Endothelial cell of umbilical vein (primary cell): ENCODE results near the gene RSBN1.

ENCODE experiments used
- EZH2 ChIP-seq: IDR thresholded peaks from 2 replicates; pipeline ENCODE4 v1.6.1; 2012; ENCODE audit warnings: borderline replicate concordance, low read depth, mild to moderate bottlenecking, moderate library complexity, low read length, inconsistent platforms; ENCODE audit not compliant: severe bottlenecking
- FOS ChIP-seq: IDR thresholded peaks from 2 replicates; pipeline ENCODE4 v1.6.1; 2011; ENCODE audit warnings: mild to moderate bottlenecking, low read length, moderate library complexity, borderline replicate concordance; ENCODE audit not compliant: insufficient read depth
- GATA2 ChIP-seq: IDR thresholded peaks from 2 replicates; pipeline ENCODE4 v1.7.0; 2011; ENCODE audit warnings: low read depth, mild to moderate bottlenecking, moderate library complexity, mixed read lengths, low read length; ENCODE audit not compliant: insufficient read length, insufficient read depth
- JUN ChIP-seq: IDR thresholded peaks from 2 replicates; pipeline ENCODE4 v1.6.1; 2011; ENCODE audit warnings: borderline replicate concordance, low read depth; ENCODE audit not compliant: insufficient read length, insufficient read depth
- MYC ChIP-seq: IDR thresholded peaks from one replicate; pipeline ENCODE4 v1.6.1; 2011; ENCODE audit warnings: mild to moderate bottlenecking, low read depth, low read length
- POLR2A ChIP-seq: IDR thresholded peaks from 2 replicates; pipeline ENCODE4 v1.6.1; 2012; ENCODE audit warnings: low read depth, mild to moderate bottlenecking, control low read depth, low read length
- POLR2AphosphoS5 ChIP-seq: IDR thresholded peaks from 2 replicates; pipeline ENCODE4 v1.6.1; 2012; ENCODE audit warnings: low read depth, mild to moderate bottlenecking, control low read depth, low read length, moderate library complexity; ENCODE audit not compliant: insufficient read depth
- TF ChIP-seq, protein P1 (sequence below), 2 donors: IDR thresholded peaks; 1 replicate in 1 of 2; 2 replicates in 1 of 2; pipeline ENCODE4 v1.5.1; 2011; ENCODE audit warnings: low read length in 2 of 2, mild to moderate bottlenecking in 2 of 2, moderate library complexity in 2 of 2, control low read depth in 1 of 2, inconsistent platforms in 1 of 2, low read depth in 1 of 2; ENCODE audit not compliant: insufficient read depth in 1 of 2; ENCODE audit errors: extremely low read depth in 1 of 2
- TF ChIP-seq, protein P2 (sequence below): IDR thresholded peaks from 2 replicates; pipeline ENCODE4 v1.6.1; 2011; ENCODE audit not compliant: insufficient read depth, insufficient read length

DNA sequence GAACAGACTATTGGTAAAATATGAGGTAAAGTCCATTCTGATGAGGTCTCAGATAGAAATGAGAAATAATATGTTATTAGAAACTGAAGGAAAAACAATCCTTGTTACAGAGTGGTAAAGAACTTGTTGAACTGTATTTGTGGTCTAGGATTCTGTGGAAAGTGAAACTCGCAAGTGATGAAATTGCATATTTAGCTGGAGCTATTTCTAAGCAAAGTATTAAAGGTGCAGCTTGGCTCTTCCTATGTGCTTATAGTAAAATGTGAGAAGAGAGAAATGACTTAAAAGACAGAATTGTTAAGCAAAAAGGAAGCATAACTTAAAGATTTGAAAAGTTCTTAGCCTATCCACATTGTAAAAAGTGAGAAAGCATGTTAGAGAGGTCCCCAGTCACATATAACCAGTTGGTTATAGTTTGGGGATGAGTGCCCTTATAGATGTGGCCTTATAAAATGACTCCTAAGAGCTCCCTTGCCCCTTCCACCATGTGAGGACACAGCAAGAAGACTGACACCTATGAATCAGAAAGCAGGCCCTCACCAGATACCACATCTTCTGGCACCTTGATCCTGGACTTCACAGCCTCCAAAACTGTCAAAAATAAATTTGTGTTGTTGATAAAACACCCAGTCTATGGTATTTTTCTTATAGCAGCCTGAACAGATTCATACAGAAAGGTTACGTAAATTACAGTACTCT is 77.8 kb downstream of the RSBN1 start:
- TF ChIP-seq, protein P1, sequence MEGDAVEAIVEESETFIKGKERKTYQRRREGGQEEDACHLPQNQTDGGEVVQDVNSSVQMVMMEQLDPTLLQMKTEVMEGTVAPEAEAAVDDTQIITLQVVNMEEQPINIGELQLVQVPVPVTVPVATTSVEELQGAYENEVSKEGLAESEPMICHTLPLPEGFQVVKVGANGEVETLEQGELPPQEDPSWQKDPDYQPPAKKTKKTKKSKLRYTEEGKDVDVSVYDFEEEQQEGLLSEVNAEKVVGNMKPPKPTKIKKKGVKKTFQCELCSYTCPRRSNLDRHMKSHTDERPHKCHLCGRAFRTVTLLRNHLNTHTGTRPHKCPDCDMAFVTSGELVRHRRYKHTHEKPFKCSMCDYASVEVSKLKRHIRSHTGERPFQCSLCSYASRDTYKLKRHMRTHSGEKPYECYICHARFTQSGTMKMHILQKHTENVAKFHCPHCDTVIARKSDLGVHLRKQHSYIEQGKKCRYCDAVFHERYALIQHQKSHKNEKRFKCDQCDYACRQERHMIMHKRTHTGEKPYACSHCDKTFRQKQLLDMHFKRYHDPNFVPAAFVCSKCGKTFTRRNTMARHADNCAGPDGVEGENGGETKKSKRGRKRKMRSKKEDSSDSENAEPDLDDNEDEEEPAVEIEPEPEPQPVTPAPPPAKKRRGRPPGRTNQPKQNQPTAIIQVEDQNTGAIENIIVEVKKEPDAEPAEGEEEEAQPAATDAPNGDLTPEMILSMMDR (IDR thresholded peaks at IDR 0.05; ENCODE audit: extremely low read depth in 1 of 2, insufficient read depth in 1 of 2, low read depth in 1 of 2, low read length in 2 of 2) = no peak
- TF ChIP-seq POLR2A (no peak), POLR2AphosphoS5 (no peak), EZH2 (no peak), FOS (no peak), MYC (no peak), JUN (no peak), GATA2 (no peak)
- TF ChIP-seq, protein P2, sequence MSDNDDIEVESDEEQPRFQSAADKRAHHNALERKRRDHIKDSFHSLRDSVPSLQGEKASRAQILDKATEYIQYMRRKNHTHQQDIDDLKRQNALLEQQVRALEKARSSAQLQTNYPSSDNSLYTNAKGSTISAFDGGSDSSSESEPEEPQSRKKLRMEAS = no peak
